ENCODE measurements around the gene TOMM70.

GRCh38 chr3:100400780-100401673, at the start of gene TOMM70, which contains the start of gene LNP1:
- TF ChIP-seq ZC3H10 (CRISPR knock-in tag; IDR thresholded peaks at IDR 0.05) (no peak), ZFP30 (CRISPR knock-in tag; IDR thresholded peaks at IDR 0.05) (no peak), CREB5 (CRISPR knock-in tag; IDR thresholded peaks at IDR 0.05; ENCODE audit: low read depth) (no peak), CSRNP3 (CRISPR knock-in tag; IDR thresholded peaks at IDR 0.05) (no peak), PPARA (CRISPR knock-in tag; IDR thresholded peaks at IDR 0.05; ENCODE audit: borderline replicate concordance) (no peak), PATZ1 (CRISPR knock-in tag; IDR thresholded peaks at IDR 0.05; ENCODE audit: borderline replicate concordance) (no peak), ZFP3 (CRISPR knock-in tag; IDR thresholded peaks at IDR 0.05) (peak; percentile 67; the same call in 1 of the 2 replicates), ISL1 (CRISPR knock-in tag; IDR thresholded peaks at IDR 0.05) (no peak)

Data from SK-N-SH treated with all-trans-retinoic acid at 6 μM for 48 hours (cell line).